DOHH2 (cell line): ENCODE results near the gene DNAJC15.
"Not testable (repeated sequence)": the region's sequence is repeated elsewhere in the genome, so short reads cannot be mapped to it uniquely, and the experiment has no call there.

Source experiments
- H3F3A ChIP-seq: fragments of 200-600 bp; sonication (generic), shearing (Covaris generic); 2 replicates; pipeline ENCODE4 v1.6.0; 2016; ENCODE audit warnings: antibody characterized with exemption, mild to moderate bottlenecking; ENCODE audit not compliant: control insufficient read depth, insufficient read depth
- H3K27ac ChIP-seq: fragments of 200-600 bp; sonication (generic); 2 replicates; pipeline ENCODE4 v1.5.1; 2014; ENCODE audit warnings: low read depth, mild to moderate bottlenecking, low read length, moderate library complexity
- H3K27me3 ChIP-seq: fragments of 200-600 bp; sonication (generic); 2 replicates; pipeline ENCODE4 v1.6.1; 2014; ENCODE audit warnings: mild to moderate bottlenecking, low read length, mixed read lengths; ENCODE audit not compliant: control insufficient read depth
- H3K36me3 ChIP-seq: fragments of 200-600 bp; sonication (generic); 2 replicates; pipeline ENCODE4 v1.6.1; 2014; ENCODE audit warnings: mild to moderate bottlenecking, low read length, moderate library complexity, mixed read lengths; ENCODE audit not compliant: control insufficient read depth
- H3K4me1 ChIP-seq: fragments of 200-600 bp; sonication (generic); 2 replicates; pipeline ENCODE4 v1.6.1; 2014; ENCODE audit warnings: mild to moderate bottlenecking, low read length, mixed read lengths; ENCODE audit not compliant: control insufficient read depth
- H3K4me2 ChIP-seq: fragments of 200-600 bp; sonication (generic); 2 replicates; pipeline ENCODE4 v1.6.0; 2014; ENCODE audit warnings: mild to moderate bottlenecking, low read length, moderate library complexity
- H3K4me3 ChIP-seq: fragments of 200-600 bp; sonication (generic); 2 replicates; pipeline ENCODE4 v1.5.1; 2014; ENCODE audit warnings: mild to moderate bottlenecking, low read length, mixed read lengths
- H3K79me2 ChIP-seq: fragments of 200-600 bp; sonication (generic); 2 replicates; pipeline ENCODE4 v1.6.1; 2014; ENCODE audit warnings: mild to moderate bottlenecking, low read length, mixed read lengths; ENCODE audit not compliant: control insufficient read depth
- H3K9me2 ChIP-seq: fragments of 200-600 bp; sonication (generic); replicated peaks from 2 replicates; pipeline ENCODE4 v1.6.1; 2014; ENCODE audit warnings: mild to moderate bottlenecking, low read length, mixed read lengths; ENCODE audit not compliant: control insufficient read depth
- H3K9me3 ChIP-seq: fragments of 200-600 bp; sonication (generic); 2 replicates; pipeline ENCODE4 v1.6.1; 2014; ENCODE audit warnings: antibody characterized with exemption, low read length, mixed read lengths; ENCODE audit not compliant: control insufficient read depth, insufficient read depth
- H4K20me1 ChIP-seq: fragments of 200-600 bp; sonication (generic); 2 replicates; pipeline ENCODE4 v1.6.0; 2014; ENCODE audit warnings: low read depth, mild to moderate bottlenecking, antibody characterized with exemption, low read length, moderate library complexity; ENCODE audit not compliant: control insufficient read depth, insufficient read depth
- CTCF ChIP-seq: fragments of 200-600 bp; sonication (generic); IDR thresholded peaks from one replicate; pipeline ENCODE4 v1.5.1; 2014; ENCODE audit warnings: antibody characterized with exemption, mild to moderate bottlenecking, low read depth, low read length; ENCODE audit not compliant: poor library complexity, severe bottlenecking
- EZH2phosphoT487 ChIP-seq: fragments of 200-600 bp; sonication (generic); IDR thresholded peaks from 2 replicates; pipeline ENCODE4 v1.6.1; 2017; ENCODE audit warnings: borderline replicate concordance, mild to moderate bottlenecking, antibody characterized with exemption, low read length, moderate library complexity, mixed read lengths

DNAJC15 gene

DNA sequence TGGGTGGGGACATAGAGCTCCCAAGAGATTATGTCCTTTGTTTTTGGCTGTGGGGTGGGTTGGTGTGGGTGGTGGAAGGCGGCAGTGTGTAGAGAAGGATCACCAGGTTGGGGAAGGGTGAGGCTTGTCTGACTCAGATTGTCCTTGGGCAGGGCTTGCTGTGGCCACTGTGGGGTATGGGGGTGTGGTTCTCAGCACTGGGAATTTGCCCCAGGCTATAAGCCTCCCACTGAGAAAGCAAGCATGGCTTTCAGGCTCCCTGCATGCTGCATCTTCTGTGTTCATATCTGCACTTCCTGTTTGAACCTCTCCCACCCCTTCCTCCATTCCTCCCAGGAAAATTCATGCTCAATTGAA is 34.9 kb downstream of the DNAJC15 start:
- peaks cover 85% of the 10 kb centered on the region for H3K79me2 ChIP-seq
- H3K9me3 ChIP-seq: no peaks in the 10 kb centered on the region
- TF ChIP-seq EZH2phosphoT487: no peak
- TF ChIP-seq CTCF: no peak
- H3K9me2 ChIP-seq: no peaks in the 10 kb centered on the region
- H3K4me2 ChIP-seq: peak overlapping the region; percentile 48
- peaks cover 7% of the 10 kb centered on the region; the same call in 1 of the 2 replicates for H3K36me3 ChIP-seq
- H4K20me1 ChIP-seq: 0 out of 2 replicates have a peak, but pooled peaks cover 7% of the 10 kb centered on the region
- no peak overlapping the region for H3K4me3 ChIP-seq
- no peaks in the 10 kb centered on the region for H3K27me3 ChIP-seq
- H3K27ac ChIP-seq: no peak overlapping the region
- H3F3A ChIP-seq: no peaks in the 10 kb centered on the region
- peaks cover 51% of the 10 kb centered on the region for H3K4me1 ChIP-seq

DNA sequence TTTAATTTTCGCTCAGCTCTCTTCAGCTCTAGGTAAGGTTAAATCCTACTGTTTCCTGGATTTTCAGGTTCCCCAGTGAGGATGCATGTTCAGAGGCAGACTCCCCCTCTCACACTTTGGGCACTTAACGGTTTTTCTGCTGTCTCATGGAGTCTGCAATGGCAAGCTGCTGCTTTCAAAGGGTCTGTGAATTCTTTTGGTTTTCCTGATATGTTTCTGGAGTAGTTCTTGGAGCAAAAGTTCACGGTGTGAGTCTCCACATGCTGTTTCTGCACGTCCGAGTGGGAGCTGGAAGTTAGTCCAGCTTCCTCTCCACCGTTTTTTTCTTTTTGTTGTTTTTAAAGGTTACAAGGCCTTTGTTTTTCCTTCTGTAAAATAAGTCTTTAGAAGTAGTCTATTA is 35.4 kb downstream of the DNAJC15 start:
- no peaks in the 10 kb centered on the region for H3K9me2 ChIP-seq
- H3K79me2 ChIP-seq: peaks cover 85% of the 10 kb centered on the region
- H3K27me3 ChIP-seq: no peaks in the 10 kb centered on the region
- no peaks in the 10 kb centered on the region for H3F3A ChIP-seq
- H3K4me2 ChIP-seq: no peak overlapping the region
- H3K27ac ChIP-seq: no peak overlapping the region
- H4K20me1 ChIP-seq: 0 out of 2 replicates have a peak, but pooled peaks cover 7% of the 10 kb centered on the region
- peaks cover 49% of the 10 kb centered on the region for H3K4me1 ChIP-seq
- H3K4me3 ChIP-seq: no peak overlapping the region
- H3K36me3 ChIP-seq: peaks cover 7% of the 10 kb centered on the region; the same call in 1 of the 2 replicates
- TF ChIP-seq CTCF (no peak), EZH2phosphoT487 (no peak)
- no peaks in the 10 kb centered on the region for H3K9me3 ChIP-seq

DNA sequence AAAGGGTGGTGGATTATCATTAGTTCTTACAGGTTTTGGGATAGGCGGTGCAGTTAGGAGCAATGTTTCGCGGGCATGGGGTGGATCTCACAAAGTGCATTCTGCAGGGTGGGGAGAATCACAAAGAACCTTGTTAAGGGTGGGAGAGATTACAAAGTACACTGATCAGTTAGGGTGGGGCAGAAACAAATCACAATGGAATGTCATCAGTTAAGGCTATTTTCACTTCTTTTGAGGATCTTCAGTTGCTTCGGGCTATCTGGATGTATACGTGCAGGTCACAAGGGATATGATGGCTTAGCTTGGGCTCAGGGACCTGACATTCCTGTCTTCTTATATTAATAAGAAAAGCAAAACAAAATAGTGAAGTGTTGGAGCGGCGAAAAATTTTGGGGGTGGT is 36.4 kb downstream of the DNAJC15 start:
- H3K27me3 ChIP-seq, H3K9me2 ChIP-seq, H3K4me3 ChIP-seq, H3K9me3 ChIP-seq, H4K20me1 ChIP-seq, H3K36me3 ChIP-seq, H3F3A ChIP-seq, H3K4me2 ChIP-seq, H3K27ac ChIP-seq: not testable (repeated sequence)
- Histone ChIP-seq H3K79me2 (peaks cover 84% of the 10 kb centered on the region), H3K4me1 (peaks cover 39% of the 10 kb centered on the region)

GRCh38 chr13:43060806-43061205 is 37.4 kb downstream of the DNAJC15 start:
- not testable (repeated sequence) for H3K27ac ChIP-seq, H3K27me3 ChIP-seq, H3K4me3 ChIP-seq, H3K9me3 ChIP-seq, H3K9me2 ChIP-seq, H3K4me2 ChIP-seq, H3F3A ChIP-seq, H4K20me1 ChIP-seq
- H3K36me3 ChIP-seq: peaks cover 11% of the 10 kb centered on the region
- peaks cover 29% of the 10 kb centered on the region for H3K4me1 ChIP-seq
- peaks cover 74% of the 10 kb centered on the region for H3K79me2 ChIP-seq
